Measurements from ENCODE around the gene ADIPOQ.

Gene ADIPOQ

GRCh38 chr3:186828340-186828739 is 14.2 kb upstream of the ADIPOQ start:
- TF ChIP-seq CTCF (IDR thresholded peaks at IDR 0.05): no peak
- Histone ChIP-seq H3K4me3 (no peak overlapping the region), H3K27ac (no peak overlapping the region)
- no peak for DNase-seq (ENCODE audit: low spot score)

GRCh38 chr3:186831798-186832197 is 10.7 kb upstream of the ADIPOQ start:
- no peak overlapping the region for H3K27ac ChIP-seq

GRCh38 chr3:186832276-186832675 is 10.2 kb upstream of the ADIPOQ start:
- no peak for DNase-seq (ENCODE audit: low spot score)
- TF ChIP-seq CTCF (IDR thresholded peaks at IDR 0.05): no peak
- Histone ChIP-seq H3K27ac (no peak overlapping the region), H3K4me3 (no peak overlapping the region)

More at GRCh38 chr3:186831798-186832197, 10.7 kb upstream of the ADIPOQ start:
- H3K4me3 ChIP-seq: no peak overlapping the region
- no peak for DNase-seq (ENCODE audit: low spot score)
- no peak for TF ChIP-seq CTCF (IDR thresholded peaks at IDR 0.05)

- DNase-seq (ENCODE audit: low spot score): no peak
- H3K27ac ChIP-seq: peak overlapping the region; percentile 37 to 47
- H3K4me3 ChIP-seq: no peak overlapping the region
- TF ChIP-seq CTCF (IDR thresholded peaks at IDR 0.05): no peak
Measured at GRCh38 chr3:186839874-186840641, 2.5 kb upstream of the ADIPOQ start.

- no peak for DNase-seq (ENCODE audit: low spot score)
- TF ChIP-seq CTCF (IDR thresholded peaks at IDR 0.05): no peak
- H3K4me3 ChIP-seq: no peak overlapping the region
Measured at GRCh38 chr3:186841620-186842019, 890 bp upstream of the ADIPOQ start.

GRCh38 chr3:186843039-186843432 is 526 bp downstream of the ADIPOQ start:
- TF ChIP-seq CTCF (IDR thresholded peaks at IDR 0.05): no peak
- Histone ChIP-seq H3K27ac (no peak overlapping the region), H3K4me3 (no peak overlapping the region)
- no peak for DNase-seq (ENCODE audit: low spot score)

More at GRCh38 chr3:186841620-186842019, 890 bp upstream of the ADIPOQ start:
- H3K27ac ChIP-seq: no peak overlapping the region

GRCh38 chr3:186844908-186845307 is 2.4 kb downstream of the ADIPOQ start:
- no peak overlapping the region for H3K27ac ChIP-seq

More at GRCh38 chr3:186844908-186845307, 2.4 kb downstream of the ADIPOQ start:
- H3K4me3 ChIP-seq: no peak overlapping the region
- no peak for DNase-seq (ENCODE audit: low spot score)
- TF ChIP-seq CTCF (IDR thresholded peaks at IDR 0.05): no peak

Measured in coronary artery (tissue), 2 donors.